Dendritic cell treated with granulocyte-macrophage colony-stimulating factor and Interleukin-4, amounts not matched to agents 40 ng/mL and 50 ng/mL, for 4 days (primary cell): ENCODE data around the gene CBR3.

Experiments used
- H3K27ac Mint-ChIP-seq: one replicate; pipeline ENCODE4 v1.8.0; 2022; ENCODE audit warnings: mild to moderate bottlenecking, mixed read lengths
- H3K27me3 Mint-ChIP-seq: one replicate; pipeline ENCODE4 v1.8.0; 2022; ENCODE audit warnings: mild to moderate bottlenecking, mixed read lengths
- H3K36me3 Mint-ChIP-seq: one replicate; pipeline ENCODE4 v1.8.0; 2022; ENCODE audit warnings: low read depth, mixed read lengths
- H3K4me1 Mint-ChIP-seq: one replicate; pipeline ENCODE4 v1.8.0; 2022; ENCODE audit warnings: low read depth, mixed read lengths
- H3K4me3 Mint-ChIP-seq: one replicate; pipeline ENCODE4 v1.8.0; 2022; ENCODE audit warnings: mild to moderate bottlenecking, moderate library complexity, mixed read lengths
- H3K9me3 Mint-ChIP-seq: one replicate; pipeline ENCODE4 v1.8.0; 2022; ENCODE audit warnings: mixed read lengths
- intact Hi-C: fragments of 100-400 bp; cut with micrococcal nuclease; formaldehyde crosslinking; loops from one replicate; pipeline ENCODE4 v1.15.0; 2022

Gene CBR3

DNA sequence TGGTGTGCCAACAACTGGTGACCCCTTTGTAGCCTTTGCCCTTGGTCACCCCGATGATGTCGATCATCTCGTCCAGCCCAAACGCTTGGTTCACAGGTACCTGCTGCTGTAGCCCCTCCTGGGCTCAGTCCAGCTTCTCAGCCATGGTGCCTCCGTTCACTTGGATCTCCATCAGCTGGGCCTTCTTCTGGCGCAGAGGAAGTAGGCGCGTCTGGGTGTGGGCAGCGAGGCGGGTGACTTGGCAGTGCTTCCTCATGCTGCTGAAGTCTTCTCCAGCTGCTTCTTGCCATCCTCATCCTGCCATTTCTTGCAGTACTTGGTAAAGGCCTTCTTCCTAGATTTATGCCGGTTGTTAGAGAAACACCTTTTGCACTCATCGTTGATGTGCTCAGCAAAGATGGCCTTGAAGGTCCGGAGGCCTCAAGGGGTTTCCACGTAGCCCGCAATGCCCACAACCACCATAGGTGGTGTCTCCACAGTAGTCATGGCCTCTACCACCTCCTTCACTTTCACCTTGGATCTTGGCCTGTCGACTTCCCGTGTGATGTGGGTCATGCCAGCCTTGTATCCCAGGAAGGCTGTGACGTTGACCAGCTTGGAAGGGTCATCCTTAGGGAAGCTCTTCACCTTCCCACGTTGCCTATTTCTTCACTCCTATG lies 34.7 kb downstream of the CBR3 start:
- intact Hi-C loops = no loop called here
- Mint-ChIP-seq H3K27me3 (no peaks in the 10 kb centered on the region), H3K27ac (peak overlapping the region; percentile 76)

DNA sequence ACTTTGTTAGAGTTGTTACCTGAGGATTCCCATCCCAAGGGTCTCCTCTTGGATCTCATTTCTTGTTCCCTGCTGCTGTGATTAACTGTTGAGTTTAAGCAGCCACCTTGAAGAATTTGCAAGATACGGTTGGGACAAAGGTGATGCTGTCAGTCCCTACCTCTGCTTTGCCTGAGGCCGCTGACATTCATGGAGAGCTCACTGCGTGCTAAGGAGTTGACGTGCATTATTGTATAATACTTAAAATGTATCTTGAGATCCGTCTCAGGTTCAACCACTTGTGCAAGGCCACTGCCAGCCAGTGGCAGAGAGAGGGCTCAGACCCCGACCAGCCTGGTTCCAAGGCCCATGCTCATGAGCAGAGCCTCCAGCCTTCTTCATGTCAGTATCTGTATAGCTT lies 35.9 kb downstream of the CBR3 start:
- intact Hi-C loops = no loop called here
- Mint-ChIP-seq H3K4me3 (no peak overlapping the region), H3K27ac (peak overlapping the region; percentile 94), H3K4me1 (peaks cover 62% of the 10 kb centered on the region), H3K9me3 (no peaks in the 10 kb centered on the region), H3K27me3 (no peaks in the 10 kb centered on the region), H3K36me3 (peaks cover 55% of the 10 kb centered on the region)

More for the DNA sequence above, 34.7 kb downstream of the CBR3 start:
- H3K36me3 Mint-ChIP-seq = peaks cover 54% of the 10 kb centered on the region
- no peak overlapping the region for H3K4me3 Mint-ChIP-seq
- peaks cover 52% of the 10 kb centered on the region for H3K4me1 Mint-ChIP-seq
- H3K9me3 Mint-ChIP-seq = no peaks in the 10 kb centered on the region

DNA sequence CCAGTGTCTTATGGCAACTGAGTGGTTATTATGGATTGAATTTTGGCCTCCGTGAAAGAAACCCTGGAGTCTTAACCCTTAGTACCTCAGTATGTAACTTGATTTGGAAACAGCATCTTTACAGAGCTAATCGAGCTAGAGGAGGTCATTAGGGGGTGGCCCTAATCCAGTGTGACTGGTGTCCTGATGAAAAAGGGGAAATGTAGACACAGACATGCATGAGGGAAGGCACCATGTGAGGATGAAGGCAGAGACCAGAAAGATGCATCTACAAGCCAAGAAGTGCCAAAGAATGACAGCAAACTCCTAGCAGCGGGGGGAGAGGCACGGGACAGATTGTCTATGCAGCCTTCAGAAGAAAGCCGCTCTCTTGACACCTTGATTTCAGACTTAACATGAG lies 36.5 kb downstream of the CBR3 start:
- Mint-ChIP-seq H3K9me3 (no peaks in the 10 kb centered on the region), H3K4me3 (peak overlapping the region; percentile 17), H3K36me3 (peaks cover 55% of the 10 kb centered on the region), H3K27me3 (no peaks in the 10 kb centered on the region), H3K4me1 (peaks cover 62% of the 10 kb centered on the region), H3K27ac (peak overlapping the region; percentile 94)
- intact Hi-C loops = no loop called here

DNA sequence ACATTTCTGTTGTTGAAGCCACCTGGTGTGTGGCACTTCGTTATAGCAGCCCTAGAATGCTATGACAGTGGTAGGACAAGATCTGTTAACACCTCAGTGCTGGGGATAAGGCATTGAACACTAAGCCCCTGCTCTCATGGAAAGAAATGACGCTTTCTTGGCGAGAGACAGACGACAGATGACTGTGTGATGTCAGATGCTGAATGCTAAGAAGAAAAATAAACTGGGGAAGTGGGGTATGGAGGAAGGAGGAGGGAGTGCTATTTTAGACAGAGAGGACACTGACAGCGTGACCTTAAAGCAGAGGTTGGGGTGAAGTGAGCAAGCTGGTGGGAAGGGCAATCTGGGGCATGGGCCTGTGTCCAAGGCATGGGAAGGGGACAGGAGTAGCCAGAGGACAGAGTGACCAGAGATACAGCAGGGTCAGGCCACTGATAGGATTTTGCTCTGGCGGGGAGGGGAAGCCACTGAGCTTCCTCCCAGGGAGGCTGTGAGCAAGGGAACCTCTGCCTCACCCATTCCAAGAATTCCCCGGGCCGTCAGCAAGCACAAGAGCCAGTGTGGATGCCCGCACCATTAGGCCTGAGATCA lies 37.0 kb downstream of the CBR3 start:
- no peaks in the 10 kb centered on the region for H3K27me3 Mint-ChIP-seq
- H3K27ac Mint-ChIP-seq = peak overlapping the region; percentile 94
- intact Hi-C loops = no loop called here
- peak overlapping the region; percentile 44 for H3K4me3 Mint-ChIP-seq
- H3K4me1 Mint-ChIP-seq = peaks cover 63% of the 10 kb centered on the region
- H3K36me3 Mint-ChIP-seq = peaks cover 55% of the 10 kb centered on the region
- H3K9me3 Mint-ChIP-seq = no peaks in the 10 kb centered on the region

DNA sequence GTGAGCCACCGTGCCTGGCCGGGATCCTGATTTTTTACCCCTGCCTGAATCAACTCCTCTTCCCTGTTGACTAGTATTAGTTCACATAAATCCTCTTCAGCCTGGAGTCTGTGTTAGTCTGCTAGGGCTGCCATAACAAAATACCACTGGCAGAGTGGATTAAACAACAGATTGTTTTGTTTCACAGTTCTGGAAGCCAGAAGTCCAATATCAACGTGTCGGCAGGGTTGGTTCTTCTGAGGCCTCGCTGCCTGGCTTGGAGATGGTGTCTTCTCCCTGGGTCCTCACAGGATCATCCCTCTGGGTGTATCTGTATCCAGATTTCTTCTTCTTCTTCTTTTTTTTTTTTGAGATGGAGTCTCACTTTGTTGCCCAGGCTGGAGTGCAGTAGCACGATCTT lies 39.9 kb downstream of the CBR3 start:
- Mint-ChIP-seq H3K36me3 (peaks cover 36% of the 10 kb centered on the region), H3K27me3 (no peaks in the 10 kb centered on the region), H3K4me1 (peaks cover 69% of the 10 kb centered on the region), H3K4me3 (no peak overlapping the region), H3K27ac (peak overlapping the region; percentile 34), H3K9me3 (no peaks in the 10 kb centered on the region)
- intact Hi-C loops = no loop called here

DNA sequence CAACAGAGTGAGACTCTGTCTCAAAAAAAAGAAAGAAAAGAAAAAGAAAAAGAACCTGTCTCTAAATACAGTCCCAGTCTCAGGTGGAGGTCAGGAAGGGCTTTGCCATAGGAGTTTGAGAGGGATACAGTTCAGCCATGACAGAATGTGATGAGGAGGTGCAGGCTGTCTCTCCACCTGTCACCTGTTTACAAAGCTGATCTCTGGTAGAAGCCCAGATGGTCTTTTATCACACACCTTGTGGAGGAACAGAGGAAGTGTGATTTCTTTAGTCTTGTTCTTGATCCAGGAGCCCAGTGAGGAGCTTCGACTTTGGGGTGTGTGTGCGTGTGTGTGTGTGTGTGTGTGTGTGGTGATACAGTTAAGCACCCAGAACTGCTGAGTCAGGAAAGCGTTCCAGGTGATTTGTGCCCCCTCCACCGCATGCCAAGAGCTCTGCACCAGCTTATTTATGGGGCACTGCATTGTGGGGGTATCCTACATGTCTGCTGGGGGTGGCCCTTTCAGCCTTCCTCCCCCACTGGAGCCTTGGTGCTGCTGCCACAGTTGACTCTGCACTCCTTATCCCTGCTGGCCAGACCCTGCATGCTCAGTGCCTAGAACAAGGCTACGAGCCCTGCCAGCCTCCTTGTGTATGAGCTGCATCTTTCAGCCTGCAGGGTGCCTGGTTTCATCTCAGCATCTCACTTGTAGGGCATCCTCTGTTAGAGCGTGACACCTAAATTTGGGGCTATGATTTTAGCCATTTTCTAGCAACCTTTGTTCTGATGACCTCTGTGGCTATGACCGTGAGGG lies 41.1 kb downstream of the CBR3 start:
- Mint-ChIP-seq H3K27ac (no peak overlapping the region), H3K27me3 (no peaks in the 10 kb centered on the region), H3K36me3 (peaks cover 32% of the 10 kb centered on the region), H3K4me1 (peaks cover 63% of the 10 kb centered on the region), H3K9me3 (no peaks in the 10 kb centered on the region), H3K4me3 (no peak overlapping the region)
- intact Hi-C loops = no loop called here

DNA sequence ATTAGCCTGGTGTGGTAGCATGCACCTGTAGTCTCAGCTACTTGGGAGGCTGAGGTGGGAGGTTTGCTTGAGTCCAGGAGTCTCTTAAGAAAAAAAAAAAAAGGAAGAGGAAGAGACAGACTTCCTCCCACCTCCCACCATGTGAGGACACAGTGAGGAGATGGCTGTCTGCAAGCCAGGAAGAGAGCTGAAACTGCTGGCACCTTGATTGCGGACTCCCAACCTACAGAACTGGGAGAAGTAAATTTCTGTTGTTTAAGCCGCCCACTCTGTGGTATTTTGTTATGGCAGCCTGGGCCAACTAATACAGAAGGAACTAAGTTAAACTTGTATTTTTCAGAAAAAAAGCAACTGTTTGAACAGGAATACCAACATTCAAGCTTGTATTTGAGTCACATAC lies 43.5 kb downstream of the CBR3 start:
- Mint-ChIP-seq H3K4me3 (no peak overlapping the region), H3K4me1 (peaks cover 68% of the 10 kb centered on the region), H3K27ac (no peak overlapping the region), H3K36me3 (peaks cover 38% of the 10 kb centered on the region), H3K27me3 (no peaks in the 10 kb centered on the region), H3K9me3 (no peaks in the 10 kb centered on the region)
- intact Hi-C loops = no loop called here

DNA sequence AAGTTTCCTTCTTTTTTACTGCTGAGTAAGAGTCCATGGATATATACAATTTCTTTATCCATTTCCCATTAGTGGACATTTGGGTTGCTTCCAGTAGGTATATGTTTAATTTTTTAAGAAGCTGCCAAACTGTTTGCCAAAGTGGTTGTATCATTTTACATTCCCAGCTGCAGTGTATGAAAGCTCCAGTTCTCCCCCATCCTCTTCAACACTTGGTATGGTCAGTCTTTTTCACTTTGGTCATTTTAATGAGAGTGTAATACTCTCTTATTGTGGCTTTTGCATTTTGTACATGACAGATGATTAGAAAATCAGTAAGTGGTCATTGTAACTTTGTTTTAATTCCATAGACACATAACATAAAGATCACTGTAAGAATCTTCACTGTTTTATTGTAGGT lies 44.3 kb downstream of the CBR3 start:
- H3K27me3 Mint-ChIP-seq = no peaks in the 10 kb centered on the region
- intact Hi-C loops = no loop called here
- peaks cover 70% of the 10 kb centered on the region for H3K4me1 Mint-ChIP-seq
- H3K36me3 Mint-ChIP-seq = peaks cover 46% of the 10 kb centered on the region
- no peak overlapping the region for H3K27ac Mint-ChIP-seq
- H3K9me3 Mint-ChIP-seq = no peaks in the 10 kb centered on the region
- no peak overlapping the region for H3K4me3 Mint-ChIP-seq

DNA sequence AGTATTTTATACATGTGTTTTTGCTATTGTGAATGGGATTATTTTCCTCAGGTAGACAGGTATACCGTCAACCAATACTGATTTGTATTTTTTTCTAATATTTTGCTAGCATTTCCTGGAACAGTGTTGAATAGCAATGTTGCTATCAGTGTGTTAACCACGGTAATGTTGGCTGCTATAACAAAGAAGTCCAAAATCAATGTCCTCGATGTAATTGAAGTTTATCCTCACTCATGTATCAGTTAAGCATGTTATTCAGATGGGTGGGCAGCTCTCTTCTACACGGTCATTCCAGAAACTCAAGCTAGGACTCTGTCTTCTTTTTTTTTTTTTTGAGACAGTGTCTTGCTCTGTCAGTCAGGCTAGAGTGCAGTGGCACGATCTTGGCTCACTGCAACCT lies 46.1 kb downstream of the CBR3 start:
- Mint-ChIP-seq H3K4me3 (no peak overlapping the region), H3K27me3 (no peaks in the 10 kb centered on the region), H3K36me3 (peaks cover 51% of the 10 kb centered on the region), H3K27ac (peak overlapping the region; percentile 74), H3K9me3 (no peaks in the 10 kb centered on the region), H3K4me1 (peaks cover 72% of the 10 kb centered on the region)
- intact Hi-C loops = no loop called here

DNA sequence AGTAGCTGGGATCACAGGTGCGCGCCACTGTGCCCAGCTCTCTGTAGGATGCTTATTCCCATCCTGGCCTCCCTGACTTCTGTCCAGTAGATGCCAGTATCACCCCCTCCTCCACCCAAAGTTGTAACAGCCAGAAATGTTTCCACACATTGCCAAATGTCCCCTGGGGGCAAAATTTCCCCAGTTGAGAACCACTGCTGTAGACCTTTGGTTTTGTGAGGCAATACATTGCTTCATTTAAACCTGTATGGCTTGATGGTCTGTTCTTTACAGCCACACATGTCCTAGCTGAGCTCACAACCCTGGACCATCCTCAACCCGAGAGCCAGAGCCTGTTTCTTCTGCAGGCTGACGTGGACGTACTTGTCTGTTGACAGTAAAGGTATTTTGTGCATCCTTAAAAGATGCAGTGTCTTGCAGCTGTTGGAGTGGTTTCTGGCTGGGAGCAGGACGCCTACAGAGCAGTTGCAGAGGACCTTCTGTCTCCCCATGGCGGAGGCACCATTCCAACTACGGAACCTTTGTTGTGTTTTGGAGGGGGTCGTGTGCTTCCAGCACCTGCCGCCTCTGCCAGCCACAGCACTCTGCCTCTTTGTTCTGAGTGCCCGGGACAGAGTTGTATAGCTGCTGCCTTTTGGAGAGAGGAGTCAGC lies 48.4 kb downstream of the CBR3 start:
- Mint-ChIP-seq H3K4me3 (no peak overlapping the region), H3K9me3 (no peaks in the 10 kb centered on the region), H3K36me3 (peaks cover 55% of the 10 kb centered on the region), H3K27ac (no peak overlapping the region), H3K27me3 (no peaks in the 10 kb centered on the region), H3K4me1 (peaks cover 70% of the 10 kb centered on the region)
- intact Hi-C loops = no loop called here

DNA sequence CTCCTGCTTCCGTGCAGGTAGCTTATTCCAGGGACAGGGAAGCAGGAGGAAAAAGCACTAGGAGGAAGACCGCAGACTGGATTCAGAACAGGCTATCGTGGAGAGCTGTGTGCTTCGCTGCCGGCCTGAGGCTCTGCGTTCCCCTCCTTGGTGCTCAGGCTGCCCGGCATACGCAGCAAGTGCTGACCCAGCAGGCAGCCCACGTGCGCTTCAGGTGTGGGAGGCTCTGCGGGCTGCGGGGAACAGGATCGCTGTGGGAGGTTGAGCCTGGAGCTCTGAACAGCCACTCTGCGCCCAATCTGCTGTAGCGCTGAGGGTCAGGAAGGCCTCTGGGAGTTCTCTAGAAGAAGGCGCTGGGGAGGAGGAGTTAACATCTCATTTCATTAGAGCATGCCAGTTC lies 49.7 kb downstream of the CBR3 start:
- no peak overlapping the region for H3K4me3 Mint-ChIP-seq
- peaks cover 51% of the 10 kb centered on the region for H3K36me3 Mint-ChIP-seq
- H3K27me3 Mint-ChIP-seq = no peaks in the 10 kb centered on the region
- H3K27ac Mint-ChIP-seq = no peak overlapping the region
- no peaks in the 10 kb centered on the region for H3K9me3 Mint-ChIP-seq
- intact Hi-C loops = no loop called here
- peaks cover 63% of the 10 kb centered on the region for H3K4me1 Mint-ChIP-seq

DNA sequence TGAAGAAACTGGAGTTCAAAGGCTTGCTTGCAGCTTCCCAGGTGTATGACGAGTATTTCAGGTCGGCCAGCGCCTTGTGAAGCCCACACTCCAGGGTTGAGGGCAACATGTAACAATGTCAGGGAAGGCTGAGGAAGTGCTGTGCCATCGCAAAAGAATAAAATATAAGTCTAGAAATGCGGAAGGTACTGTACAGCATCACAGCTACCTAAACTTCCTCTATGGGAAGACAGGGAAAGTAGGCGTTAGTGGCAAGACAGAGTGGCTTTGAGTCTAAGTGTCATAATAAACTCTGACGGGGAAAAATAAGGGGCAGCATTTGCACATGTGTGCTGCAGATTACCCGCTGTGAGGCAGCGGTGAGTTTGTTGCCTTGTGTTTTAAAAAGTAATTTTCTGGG lies 50.6 kb downstream of the CBR3 start:
- intact Hi-C loops = loop anchor here (5.0 kb wide), 1 partner anchor 43 kb away; no protein-coding TSS in a partner anchor
- H3K27me3 Mint-ChIP-seq = no peaks in the 10 kb centered on the region
- no peaks in the 10 kb centered on the region for H3K9me3 Mint-ChIP-seq
- peaks cover 53% of the 10 kb centered on the region for H3K36me3 Mint-ChIP-seq
- no peak overlapping the region for H3K27ac Mint-ChIP-seq
- H3K4me3 Mint-ChIP-seq = no peak overlapping the region
- peaks cover 62% of the 10 kb centered on the region for H3K4me1 Mint-ChIP-seq

DNA sequence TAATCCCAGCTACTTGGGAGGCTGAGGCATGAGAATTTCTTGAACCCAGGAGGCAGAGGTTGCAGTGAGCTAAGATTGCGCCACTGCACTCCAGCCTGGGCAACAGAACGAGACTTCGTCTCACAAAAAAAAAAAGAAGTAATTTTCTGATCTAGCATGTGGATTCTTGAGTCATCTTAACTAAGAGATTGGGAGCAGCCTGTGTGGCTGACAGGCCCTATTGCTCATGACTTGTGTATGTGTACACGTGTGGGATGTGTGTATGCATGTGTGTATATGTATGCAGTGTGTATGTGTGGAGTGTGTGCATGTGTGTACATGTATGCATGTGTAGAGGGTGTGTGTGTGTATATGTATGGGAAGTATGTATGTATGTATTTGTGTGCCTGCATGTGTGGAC lies 51.2 kb downstream of the CBR3 start:
- no peak overlapping the region for H3K27ac Mint-ChIP-seq
- H3K4me1 Mint-ChIP-seq = peaks cover 65% of the 10 kb centered on the region
- H3K9me3 Mint-ChIP-seq = no peaks in the 10 kb centered on the region
- intact Hi-C loops = loop anchor here (5.0 kb wide), 1 partner anchor 44 kb away; no protein-coding TSS in a partner anchor
- H3K4me3 Mint-ChIP-seq = no peak overlapping the region
- peaks cover 58% of the 10 kb centered on the region for H3K36me3 Mint-ChIP-seq
- no peaks in the 10 kb centered on the region for H3K27me3 Mint-ChIP-seq
